MM.1S (cell line): ENCODE measurements around the gene MYBPC3.

ENCODE experiments used
- DNase-seq: peaks from one replicate; pipeline ENCODE4 v3.0.0-alpha.2; 2015
- H2AFZ ChIP-seq: fragments of 300-600 bp; sonication (generic); 2 replicates; pipeline ENCODE4 v1.6.0; 2016; ENCODE audit warnings: antibody characterized with exemption, low read length
- H3F3A ChIP-seq: fragments of 300-600 bp; sonication (generic); 2 replicates; pipeline ENCODE4 v1.6.1; 2016; ENCODE audit warnings: mild to moderate bottlenecking, antibody characterized with exemption, low read length, moderate library complexity, mixed read lengths; ENCODE audit not compliant: insufficient read depth
- H3K27ac ChIP-seq: fragments of 300-600 bp; sonication (generic); 2 replicates; pipeline ENCODE4 v1.5.1; 2016; ENCODE audit warnings: mild to moderate bottlenecking, low read length
- H3K27me3 ChIP-seq: fragments of 300-600 bp; sonication (generic); replicated peaks from 2 replicates; pipeline ENCODE4 v1.6.0; 2016; ENCODE audit warnings: low read length; ENCODE audit not compliant: insufficient read depth
- H3K36me3 ChIP-seq: fragments of 300-600 bp; sonication (generic); replicated peaks from 2 replicates; pipeline ENCODE4 v1.6.1; 2016; ENCODE audit warnings: mild to moderate bottlenecking, low read length, mixed read lengths; ENCODE audit not compliant: insufficient read depth
- H3K4me1 ChIP-seq: fragments of 300-600 bp; sonication (generic); 2 replicates; pipeline ENCODE4 v1.6.1; 2016; ENCODE audit warnings: low read length, mixed read lengths
- H3K4me2 ChIP-seq: fragments of 300-600 bp; sonication (generic); 2 replicates; pipeline ENCODE4 v1.6.0; 2016; ENCODE audit warnings: low read depth, low read length
- H3K4me3 ChIP-seq: fragments of 300-600 bp; sonication (generic); 2 replicates; pipeline ENCODE4 v1.5.1; 2016; ENCODE audit warnings: low read length, mixed read lengths
- H3K79me2 ChIP-seq: fragments of 300-600 bp; sonication (generic); 2 replicates; pipeline ENCODE4 v1.6.1; 2016; ENCODE audit warnings: mixed run types, low read length, mixed read lengths
- H3K9ac ChIP-seq: fragments of 300-600 bp; sonication (generic); 2 replicates; pipeline ENCODE4 v1.6.1; 2016; ENCODE audit warnings: low read length, mixed read lengths
- H3K9me2 ChIP-seq: fragments of 300-600 bp; sonication (generic); replicated peaks from 2 replicates; pipeline ENCODE4 v1.6.1; 2016; ENCODE audit warnings: mild to moderate bottlenecking, low read length, mixed read lengths; ENCODE audit not compliant: insufficient read depth
- H3K9me3 ChIP-seq: fragments of 300-600 bp; sonication (generic); replicated peaks from 2 replicates; pipeline ENCODE4 v1.6.1; 2016; ENCODE audit warnings: mild to moderate bottlenecking, low read length, mixed read lengths; ENCODE audit not compliant: insufficient read depth
- H4K20me1 ChIP-seq: fragments of 300-600 bp; sonication (generic); 2 replicates; pipeline ENCODE4 v1.6.1; 2016; ENCODE audit warnings: mild to moderate bottlenecking, low read length, moderate library complexity, mixed read lengths; ENCODE audit not compliant: insufficient read depth
- CTCF ChIP-seq: fragments of 300-600 bp; sonication (generic); IDR thresholded peaks from 2 replicates; pipeline ENCODE4 v1.5.1; 2016; ENCODE audit warnings: antibody characterized with exemption, low read length, mixed read lengths
- EZH2 ChIP-seq: fragments of 300-600 bp; sonication (generic); optimal IDR thresholded peaks from 2 replicates; pipeline ENCODE3; 2017; ENCODE audit warnings: low read depth, mild to moderate bottlenecking, antibody characterized with exemption, low read length, mixed read lengths
- EZH2phosphoT487 ChIP-seq: fragments of 300-600 bp; sonication (generic); IDR thresholded peaks from 2 replicates; pipeline ENCODE4 v1.6.1; 2018; ENCODE audit warnings: antibody characterized with exemption, low read length

MYBPC3 gene

GRCh38 chr11:47314992-47315391, 37.5 kb downstream of the MYBPC3 start:
- no peak overlapping the region for H3K27ac ChIP-seq
- no peaks in the 10 kb centered on the region for H3K27me3 ChIP-seq
- H3K9me3 ChIP-seq, result no peaks in the 10 kb centered on the region
- no peak overlapping the region for H3K4me2 ChIP-seq
- no peak overlapping the region for H3K4me3 ChIP-seq
- H3K4me1 ChIP-seq, result no peaks in the 10 kb centered on the region
- no peaks in the 10 kb centered on the region for H3K9me2 ChIP-seq
- no peaks in the 10 kb centered on the region for H3K79me2 ChIP-seq
- H4K20me1 ChIP-seq, result no peaks in the 10 kb centered on the region
- no peaks in the 10 kb centered on the region for H3F3A ChIP-seq
- no peak overlapping the region for H2AFZ ChIP-seq
- no peak overlapping the region for H3K9ac ChIP-seq
- no peak for TF ChIP-seq EZH2phosphoT487
- no peak for TF ChIP-seq EZH2
- no peak for TF ChIP-seq CTCF
- no peaks in the 10 kb centered on the region for H3K36me3 ChIP-seq
- no peak for DNase-seq

- Histone ChIP-seq H3K27me3 (no peaks in the 10 kb centered on the region), H3K9ac (no peak overlapping the region), H2AFZ (no peak overlapping the region), H3K27ac (no peak overlapping the region), H3F3A (no peaks in the 10 kb centered on the region), H3K4me3 (no peak overlapping the region), H3K9me2 (no peaks in the 10 kb centered on the region), H3K4me1 (no peaks in the 10 kb centered on the region), H3K9me3 (no peaks in the 10 kb centered on the region), H3K79me2 (no peaks in the 10 kb centered on the region), H3K4me2 (no peak overlapping the region), H3K36me3 (no peaks in the 10 kb centered on the region), H4K20me1 (no peaks in the 10 kb centered on the region)
- no peak for DNase-seq
- TF ChIP-seq CTCF (no peak), EZH2phosphoT487 (no peak), EZH2 (no peak)
These were observed 44.3 kb downstream of the MYBPC3 start for GRCh38 chr11:47308050-47308823.

- no peaks in the 10 kb centered on the region; the same call in 1 of the 2 replicates for H3K36me3 ChIP-seq
- H3K4me1 ChIP-seq, result 0 out of 2 replicates have a peak, but pooled peaks cover 4% of the 10 kb centered on the region
- H4K20me1 ChIP-seq, result no peaks in the 10 kb centered on the region
- TF ChIP-seq EZH2phosphoT487, result no peak
- no peak for TF ChIP-seq CTCF
- no peak for TF ChIP-seq EZH2
- DNase-seq, result no peak
- H3K4me2 ChIP-seq, result no peak overlapping the region
- no peaks in the 10 kb centered on the region for H3K9me3 ChIP-seq
- no peaks in the 10 kb centered on the region for H3F3A ChIP-seq
- H3K4me3 ChIP-seq, result no peak overlapping the region
- no peaks in the 10 kb centered on the region for H3K9me2 ChIP-seq
- no peak overlapping the region for H3K27ac ChIP-seq
- no peaks in the 10 kb centered on the region for H3K27me3 ChIP-seq
- H3K79me2 ChIP-seq, result no peaks in the 10 kb centered on the region
- no peak overlapping the region for H2AFZ ChIP-seq
- no peak overlapping the region for H3K9ac ChIP-seq
These were observed 46.0 kb downstream of the MYBPC3 start for GRCh38 chr11:47306484-47306844.
